Gastrocnemius medialis (tissue), 4 donors: Measurements from ENCODE around the gene SH2D2A. TPM values are rescaled to one million over a fixed set of nuclear protein-coding genes. Genes with fewer than 3 reads are reported as not detected.
A peak's percentile ranks its signal among the peaks of the same experiment; 100 is the strongest.

Experiments
- ATAC-seq, 2 donors: fragments of 150-250 bp; one replicate each; pipeline ENCODE4 v1.9.1; 2016
- DNase-seq, 2 donors: peaks; one replicate each; pipeline ENCODE4 v3.0.0-alpha.2; 2019
- H3K27ac ChIP-seq, 4 donors: fragments of 200-600 bp; sonication (generic); 1 replicate in 1 of 4; 2 replicates in 3 of 4; pipeline ENCODE4 v1.5.1; 2016 to 2018; ENCODE audit warnings: mild to moderate bottlenecking in 2 of 4, moderate library complexity in 1 of 4
- H3K27me3 ChIP-seq, 3 donors: fragments of 200-600 bp; sonication (generic) in 2 of 3; 1 replicate in 1 of 3; 2 replicates in 2 of 3; pipeline versions ENCODE4 v1.5.1 to v1.6.0; 2016 to 2019; ENCODE audit warnings: mild to moderate bottlenecking in 1 of 3, moderate library complexity in 1 of 3
- H3K36me3 ChIP-seq, 2 donors: fragments of 200-600 bp; sonication (generic) in 1 of 2; one replicate each; pipeline ENCODE4 v1.5.1; 2017 to 2018
- H3K4me1 ChIP-seq, 2 donors: fragments of 200-600 bp; sonication (generic) in 1 of 2; one replicate each; pipeline ENCODE4 v1.5.1; 2016 to 2017; ENCODE audit warnings: mild to moderate bottlenecking in 2 of 2
- H3K4me3 ChIP-seq, 4 donors: fragments of 200-600 bp; sonication (generic) in 3 of 4; 1 replicate in 1 of 4; 2 replicates in 3 of 4; pipeline ENCODE4 v1.5.1; 2016 to 2019; ENCODE audit warnings: mild to moderate bottlenecking in 2 of 4
- H3K9me3 ChIP-seq, 3 donors: fragments of 200-600 bp; sonication (generic) in 2 of 3; 1 replicate in 1 of 3; 2 replicates in 2 of 3; pipeline ENCODE4 v1.5.1; 2016 to 2019
- CTCF ChIP-seq, 5 experiments: fragments of 450-650 bp in 3 of 5; fragments of 200-600 bp in 2 of 5; sonication (generic) in 2 of 5; IDR thresholded peaks in 4 of 5; conservative IDR thresholded peaks in 1 of 5; 1 replicate in 4 of 5; 2 replicates in 1 of 5; pipeline ENCODE4 v1.5.1; 2016 to 2019; ENCODE audit warnings: antibody characterized with exemption in 5 of 5, mild to moderate bottlenecking in 3 of 5, moderate library complexity in 3 of 5
- POLR2A ChIP-seq, 2 donors: fragments of 450-650 bp; IDR thresholded peaks; one replicate each; pipeline ENCODE4 v1.6.1; 2017; ENCODE audit warnings: antibody characterized with exemption in 2 of 2, mild to moderate bottlenecking in 2 of 2, moderate library complexity in 2 of 2
- in situ Hi-C, 4 donors: fragments of 200-750 bp; cut with MboI; loops; one replicate each; pipeline versions ENCODE4 v1.15.0 to v1.8.0; 2017; ENCODE audit warnings: low sequenced_read_pairs in 4 of 4
- intact Hi-C: fragments of 100-400 bp; cut with DNase I; formaldehyde crosslinking; loops from one replicate; pipeline ENCODE4 v1.15.1; 2023; ENCODE audit warnings: low total_unique reads
- total RNA-seq, 4 donors: library from RNA; depleted of rRNA; stranded (reverse); fragments of >200 nt; gene quantifications; one replicate each; pipeline versions ENCODE4 v1.1.0 to v1.2.3, GENCODE V29; 2016

Gene SH2D2A
- total RNA-seq, 4 donors from 2014 or later: 0.82 to 1.1 TPM; not detected in 2

- Histone ChIP-seq H3K27me3 (no peaks in the 10 kb centered on the region), H3K27ac (peak overlapping the region in 2 of 4 donors; percentile 7 to 10), H3K4me3 (no peak overlapping the region), H3K9me3 (no peaks in the 10 kb centered on the region), H3K36me3 (peaks cover 0 to 9% of the 10 kb centered on the region in 2 donors), H3K4me1 (peaks cover 40 to 49% of the 10 kb centered on the region in 2 donors)
- DNase-seq (no peak), ATAC-seq (no peak)
- TF ChIP-seq CTCF (IDR thresholded peaks at IDR 0.05 in 4 of 5, conservative IDR thresholded peaks at IDR 0.05 in 1 of 5) (no peak), POLR2A (IDR thresholded peaks at IDR 0.05) (no peak)
- intact Hi-C loops (no loop called here), in situ Hi-C loops (no loop called here)
These were observed 43.0 kb downstream of the SH2D2A start for GRCh38 chr1:156773607-156774006.

GRCh38 chr1:156772728-156773497 is 43.7 kb downstream of the SH2D2A start:
- intact Hi-C loops (no loop called here), in situ Hi-C loops (no loop called here)
- Histone ChIP-seq H3K9me3 (no peaks in the 10 kb centered on the region), H3K27ac (peak overlapping the region in 2 of 4 donors; percentile 7 to 10), H3K4me3 (no peak overlapping the region), H3K27me3 (no peaks in the 10 kb centered on the region), H3K36me3 (peaks cover 0 to 9% of the 10 kb centered on the region in 2 donors), H3K4me1 (peaks cover 43 to 53% of the 10 kb centered on the region in 2 donors)
- TF ChIP-seq CTCF (IDR thresholded peaks at IDR 0.05 in 4 of 5, conservative IDR thresholded peaks at IDR 0.05 in 1 of 5): no peak
- no peak for TF ChIP-seq POLR2A (IDR thresholded peaks at IDR 0.05)
- no peak for ATAC-seq
- DNase-seq: no peak

- no peak overlapping the region for H3K27ac ChIP-seq
- TF ChIP-seq CTCF (IDR thresholded peaks at IDR 0.05 in 4 of 5, conservative IDR thresholded peaks at IDR 0.05 in 1 of 5) (no peak), POLR2A (IDR thresholded peaks at IDR 0.05) (no peak)
- H3K4me1 ChIP-seq: peaks cover 38 to 50% of the 10 kb centered on the region in 2 donors
- H3K9me3 ChIP-seq: no peaks in the 10 kb centered on the region
- no peak for ATAC-seq
- in situ Hi-C loops (no loop called here), intact Hi-C loops (no loop called here)
- no peaks in the 10 kb centered on the region for H3K27me3 ChIP-seq
- no peak overlapping the region for H3K4me3 ChIP-seq
- no peak for DNase-seq
- H3K36me3 ChIP-seq: peaks cover 0 to 9% of the 10 kb centered on the region in 2 donors
These were observed 44.4 kb downstream of the SH2D2A start for GRCh38 chr1:156772222-156772621.

- DNase-seq (no peak), ATAC-seq (no peak)
- no peaks in the 10 kb centered on the region for H3K9me3 ChIP-seq
- H3K4me1 ChIP-seq: peaks cover 44 to 50% of the 10 kb centered on the region in 2 donors
- peak overlapping the region; percentile 68 to 98 (median 90) for H3K4me3 ChIP-seq
- H3K36me3 ChIP-seq: peaks cover 0 to 9% of the 10 kb centered on the region in 2 donors
- TF ChIP-seq POLR2A (IDR thresholded peaks at IDR 0.05) (no peak), CTCF (IDR thresholded peaks at IDR 0.05 in 4 of 5, conservative IDR thresholded peaks at IDR 0.05 in 1 of 5) (no peak)
- intact Hi-C loops: no loop called here
- H3K27me3 ChIP-seq: no peaks in the 10 kb centered on the region
- peak overlapping the region; percentile 87 to 98 (median 94) for H3K27ac ChIP-seq
- in situ Hi-C loops: no loop called here
These were observed 47.9 kb downstream of the SH2D2A start for GRCh38 chr1:156768610-156769295.
